Osteoblast (primary cell): ENCODE measurements around the gene NFIA. TPM values are rescaled to one million over a fixed set of nuclear protein-coding genes. Genes with fewer than 3 reads are reported as not detected.

Source experiments
- DNase-seq: peaks from one replicate; pipeline ENCODE4 v3.0.0; 2011; ENCODE audit warnings: low spot score, mixed read lengths; ENCODE audit not compliant: insufficient read length; ENCODE audit errors: missing footprints
- H2AFZ ChIP-seq: 2 replicates; pipeline ENCODE4 v1.6.0; 2011; ENCODE audit warnings: mild to moderate bottlenecking, low read length
- H3K27ac ChIP-seq: 2 replicates; pipeline ENCODE4 v1.5.1; 2011; ENCODE audit warnings: mild to moderate bottlenecking, low read depth, low read length, moderate library complexity
- H3K27me3 ChIP-seq: 2 replicates; pipeline ENCODE4 v1.6.0; 2012; ENCODE audit warnings: mild to moderate bottlenecking, control low read depth, inconsistent platforms, low read length, moderate library complexity; ENCODE audit not compliant: insufficient read depth
- H3K36me3 ChIP-seq: 2 replicates; pipeline ENCODE4 v1.5.1; 2011; ENCODE audit warnings: mild to moderate bottlenecking, low read length, control low read depth, moderate library complexity; ENCODE audit not compliant: insufficient read depth
- H3K4me1 ChIP-seq: 2 replicates; pipeline ENCODE4 v1.5.1; 2011; ENCODE audit warnings: mild to moderate bottlenecking, low read length, control low read depth, moderate library complexity; ENCODE audit not compliant: insufficient read depth
- H3K4me2 ChIP-seq: 2 replicates; pipeline ENCODE4 v1.6.0; 2011; ENCODE audit warnings: mild to moderate bottlenecking, low read length; ENCODE audit not compliant: insufficient read depth
- H3K4me3 ChIP-seq: fragments of 200-600 bp; sonication (generic); 3 replicates; pipeline ENCODE4 v1.5.1; 2012; ENCODE audit warnings: mild to moderate bottlenecking, low read length, inconsistent platforms; ENCODE audit not compliant: insufficient read depth
- H3K79me2 ChIP-seq: 2 replicates; pipeline ENCODE4 v1.6.0; 2012; ENCODE audit warnings: mild to moderate bottlenecking, low read length, control low read depth, inconsistent platforms; ENCODE audit not compliant: insufficient read depth
- H3K9me3 ChIP-seq: 2 replicates; pipeline ENCODE4 v1.5.1; 2011; ENCODE audit warnings: low read depth, low read length, control low read depth
- H4K20me1 ChIP-seq: 2 replicates; pipeline ENCODE4 v1.6.0; 2012; ENCODE audit warnings: mild to moderate bottlenecking, low read length, control low read depth; ENCODE audit not compliant: insufficient read depth
- total RNA-seq: library from RNA; depleted of rRNA; stranded (reverse); fragments of >200 nt; gene quantifications from 2 replicates; pipeline ENCODE4 v1.2.3, GENCODE V29; 2012
- TF ChIP-seq, protein P1 (sequence below): IDR thresholded peaks from 2 replicates; pipeline ENCODE4 v1.5.1; 2011; ENCODE audit warnings: mild to moderate bottlenecking, low read depth, low read length, moderate library complexity; ENCODE audit errors: extremely low read depth

NFIA gene
- total RNA-seq, 1 donor = 7.2 TPM

DNA sequence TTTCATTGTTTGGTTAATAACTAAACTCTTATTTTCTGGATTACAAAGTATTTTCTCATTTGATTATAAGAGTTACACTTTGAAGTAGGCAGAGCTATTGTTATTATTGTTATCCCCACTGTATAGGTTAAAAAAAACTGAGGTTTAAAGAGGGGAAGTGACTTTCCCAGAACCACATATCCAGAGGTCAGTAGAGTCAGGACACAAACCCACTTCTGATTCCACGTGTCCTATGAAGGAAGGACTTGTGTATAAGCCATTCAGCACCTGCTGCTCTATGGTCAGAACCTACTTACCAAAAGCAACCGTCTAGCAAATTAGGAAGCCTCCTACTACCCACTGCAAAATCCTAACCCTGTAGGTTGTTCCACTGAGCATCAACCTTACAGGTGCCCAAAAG lies 351.3 kb downstream of the NFIA start:
- no peaks in the 10 kb centered on the region for H3K4me1 ChIP-seq
- no peak overlapping the region for H3K27ac ChIP-seq

DNA sequence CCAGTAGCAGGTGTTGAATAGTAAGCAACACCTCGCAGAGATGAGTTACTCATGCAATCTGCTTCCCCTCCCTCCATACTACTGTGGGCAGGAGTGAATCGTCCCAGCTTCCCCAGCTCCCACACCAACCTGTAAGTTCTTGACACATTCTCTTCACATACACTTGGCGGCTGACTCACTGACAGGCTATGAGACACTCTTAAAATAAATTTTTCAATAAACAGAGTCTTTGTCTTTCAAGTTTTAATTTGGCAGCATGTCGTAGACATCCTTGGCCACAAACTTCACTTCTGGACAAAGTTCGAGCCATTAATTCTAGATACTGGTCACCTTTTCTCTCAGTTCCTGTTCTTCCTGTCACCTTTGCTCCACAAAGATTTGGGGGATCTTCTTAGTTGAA lies 351.9 kb downstream of the NFIA start:
- H3K27me3 ChIP-seq = no peaks in the 10 kb centered on the region
- no peak overlapping the region for H3K4me2 ChIP-seq
- no peaks in the 10 kb centered on the region for H3K36me3 ChIP-seq
- no peaks in the 10 kb centered on the region for H3K4me1 ChIP-seq
- H2AFZ ChIP-seq = no peak overlapping the region
- H3K4me3 ChIP-seq = no peak overlapping the region
- no peaks in the 10 kb centered on the region for H3K79me2 ChIP-seq
- TF ChIP-seq, protein P1, sequence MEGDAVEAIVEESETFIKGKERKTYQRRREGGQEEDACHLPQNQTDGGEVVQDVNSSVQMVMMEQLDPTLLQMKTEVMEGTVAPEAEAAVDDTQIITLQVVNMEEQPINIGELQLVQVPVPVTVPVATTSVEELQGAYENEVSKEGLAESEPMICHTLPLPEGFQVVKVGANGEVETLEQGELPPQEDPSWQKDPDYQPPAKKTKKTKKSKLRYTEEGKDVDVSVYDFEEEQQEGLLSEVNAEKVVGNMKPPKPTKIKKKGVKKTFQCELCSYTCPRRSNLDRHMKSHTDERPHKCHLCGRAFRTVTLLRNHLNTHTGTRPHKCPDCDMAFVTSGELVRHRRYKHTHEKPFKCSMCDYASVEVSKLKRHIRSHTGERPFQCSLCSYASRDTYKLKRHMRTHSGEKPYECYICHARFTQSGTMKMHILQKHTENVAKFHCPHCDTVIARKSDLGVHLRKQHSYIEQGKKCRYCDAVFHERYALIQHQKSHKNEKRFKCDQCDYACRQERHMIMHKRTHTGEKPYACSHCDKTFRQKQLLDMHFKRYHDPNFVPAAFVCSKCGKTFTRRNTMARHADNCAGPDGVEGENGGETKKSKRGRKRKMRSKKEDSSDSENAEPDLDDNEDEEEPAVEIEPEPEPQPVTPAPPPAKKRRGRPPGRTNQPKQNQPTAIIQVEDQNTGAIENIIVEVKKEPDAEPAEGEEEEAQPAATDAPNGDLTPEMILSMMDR = no peak
- H3K9me3 ChIP-seq = no peaks in the 10 kb centered on the region
- H3K27ac ChIP-seq = no peak overlapping the region
- H4K20me1 ChIP-seq = peaks cover 2% of the 10 kb centered on the region
- no peak for DNase-seq

More for the DNA sequence above, 351.3 kb downstream of the NFIA start:
- Histone ChIP-seq H3K4me2 (no peak overlapping the region), H3K79me2 (no peaks in the 10 kb centered on the region), H2AFZ (no peak overlapping the region), H3K27me3 (no peaks in the 10 kb centered on the region), H3K36me3 (no peaks in the 10 kb centered on the region), H4K20me1 (peaks cover 2% of the 10 kb centered on the region), H3K9me3 (no peaks in the 10 kb centered on the region), H3K4me3 (no peak overlapping the region)
- no peak for DNase-seq
- TF ChIP-seq, protein P1 = no peak

DNA sequence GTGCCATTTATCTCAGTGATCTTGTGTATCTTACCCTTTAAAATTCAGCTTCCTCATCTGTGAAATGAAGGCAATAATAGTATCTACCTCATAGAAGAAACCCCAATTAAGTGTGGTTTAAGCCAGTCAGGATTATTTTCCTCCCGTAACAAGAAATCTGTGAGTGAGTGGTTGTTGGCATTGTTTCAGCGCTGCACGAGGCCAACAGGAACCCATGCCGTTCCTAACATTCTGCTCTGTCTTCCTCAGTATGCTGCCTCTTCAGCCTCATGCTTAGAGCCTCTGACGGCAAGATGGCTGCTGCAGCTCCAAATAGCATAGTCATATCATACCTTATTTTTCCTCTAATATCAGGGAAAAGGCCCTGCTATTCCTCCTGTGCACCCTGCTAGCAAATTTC lies 352.9 kb downstream of the NFIA start:
- H3K79me2 ChIP-seq = no peaks in the 10 kb centered on the region
- TF ChIP-seq, protein P1 = no peak
- H3K9me3 ChIP-seq = no peaks in the 10 kb centered on the region
- H3K27ac ChIP-seq = no peak overlapping the region
- no peak overlapping the region for H2AFZ ChIP-seq
- H3K4me2 ChIP-seq = no peak overlapping the region
- H3K4me1 ChIP-seq = no peaks in the 10 kb centered on the region
- peaks cover 2% of the 10 kb centered on the region for H4K20me1 ChIP-seq
- H3K27me3 ChIP-seq = no peaks in the 10 kb centered on the region
- H3K4me3 ChIP-seq = no peak overlapping the region
- no peaks in the 10 kb centered on the region for H3K36me3 ChIP-seq
- no peak for DNase-seq

DNA sequence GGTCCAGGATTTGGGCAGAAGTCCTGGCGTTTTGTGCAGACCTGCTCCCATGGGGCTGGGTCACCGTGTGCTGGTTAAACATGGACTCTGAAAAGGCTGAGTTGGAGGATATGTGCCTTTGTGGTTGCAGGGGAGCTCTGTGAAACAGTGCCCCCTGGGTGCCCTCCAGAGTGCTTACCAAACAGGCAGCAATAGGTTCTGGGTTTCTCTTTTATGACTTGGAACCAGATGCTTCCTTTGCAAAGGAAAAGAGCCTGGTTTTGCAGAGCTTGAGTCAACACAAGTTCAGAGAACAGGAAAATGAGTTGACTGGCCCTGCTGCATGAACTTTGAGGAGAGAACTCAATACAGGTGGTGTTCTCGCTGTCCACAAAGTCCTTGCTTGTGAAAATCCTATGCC lies 353.7 kb downstream of the NFIA start:
- TF ChIP-seq, protein P1 = peak; percentile 25
- Histone ChIP-seq H3K4me1 (no peaks in the 10 kb centered on the region), H3K27ac (no peak overlapping the region)

More for the DNA sequence above, 353.7 kb downstream of the NFIA start:
- no peak for DNase-seq
- no peaks in the 10 kb centered on the region for H3K36me3 ChIP-seq
- H3K9me3 ChIP-seq = no peaks in the 10 kb centered on the region
- no peaks in the 10 kb centered on the region for H3K27me3 ChIP-seq
- no peak overlapping the region for H2AFZ ChIP-seq
- no peak overlapping the region for H3K4me2 ChIP-seq
- H4K20me1 ChIP-seq = peaks cover 2% of the 10 kb centered on the region
- no peak overlapping the region for H3K4me3 ChIP-seq
- no peaks in the 10 kb centered on the region for H3K79me2 ChIP-seq
